K562 treated with DMSO at 1 percent for 24 hours (cell line): ENCODE measurements around the gene TBC1D8B. TPM values are rescaled to one million over a fixed set of nuclear protein-coding genes. Genes with fewer than 3 reads are reported as not detected.

ENCODE experiments used
- total RNA-seq: library from RNA; unstranded; fragments of 300-600 nt; gene quantifications from 2 replicates; pipeline ENCODE4 v1.2.3, GENCODE V29; 2022; ENCODE audit warnings: low read depth; ENCODE audit not compliant: insufficient read depth

The TBC1D8B gene
- 0.97 and 1.7 TPM in 2 replicates for total RNA-seq

DNA sequence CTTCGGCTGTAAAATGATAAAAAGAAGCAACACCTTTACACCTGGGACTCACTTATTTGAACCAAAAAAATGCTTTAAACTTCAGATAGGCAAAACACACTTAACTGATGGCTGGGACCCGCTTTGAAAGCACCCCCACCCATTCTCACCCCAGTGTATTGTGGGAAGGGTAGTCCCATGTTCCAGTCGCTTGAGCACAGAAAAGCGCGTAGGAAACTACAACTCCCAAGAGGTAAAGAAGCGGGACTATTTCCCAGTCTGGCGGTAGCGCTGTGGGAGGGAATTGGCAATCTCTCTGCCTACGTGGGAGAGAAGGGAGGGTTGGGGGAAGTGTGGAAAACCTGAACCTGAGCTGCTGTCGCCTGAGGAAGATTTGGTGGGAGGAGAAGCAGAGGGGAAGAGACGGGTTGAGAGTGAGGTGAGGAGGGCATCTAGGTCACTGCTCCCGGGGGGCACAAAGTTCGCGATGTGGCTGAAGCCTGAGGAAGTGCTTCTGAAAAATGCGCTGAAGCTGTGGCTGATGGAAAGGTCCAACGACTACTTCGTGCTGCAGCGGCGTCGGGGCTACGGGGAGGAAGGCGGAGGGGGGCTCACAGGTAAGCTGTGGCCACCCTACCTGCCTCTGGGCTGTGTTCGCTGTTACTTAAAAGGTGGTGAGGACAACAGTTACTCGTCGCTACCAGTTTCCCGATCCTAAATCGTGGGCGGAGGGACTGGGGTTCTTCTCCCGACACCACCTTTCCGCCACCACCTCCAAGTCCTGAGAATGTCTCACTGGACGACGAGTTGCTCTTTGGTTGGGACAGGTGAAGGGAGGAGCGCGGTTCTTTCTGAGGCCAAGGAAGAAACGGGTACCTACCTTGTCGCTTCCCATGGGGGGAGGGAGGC lies at the start of gene TBC1D8B:
Gene TBC1D8B (plus strand): TSS at position 286 of the 888 bp plus-strand sequence. CDS start 181 bp downstream, at position 467.

DNA sequence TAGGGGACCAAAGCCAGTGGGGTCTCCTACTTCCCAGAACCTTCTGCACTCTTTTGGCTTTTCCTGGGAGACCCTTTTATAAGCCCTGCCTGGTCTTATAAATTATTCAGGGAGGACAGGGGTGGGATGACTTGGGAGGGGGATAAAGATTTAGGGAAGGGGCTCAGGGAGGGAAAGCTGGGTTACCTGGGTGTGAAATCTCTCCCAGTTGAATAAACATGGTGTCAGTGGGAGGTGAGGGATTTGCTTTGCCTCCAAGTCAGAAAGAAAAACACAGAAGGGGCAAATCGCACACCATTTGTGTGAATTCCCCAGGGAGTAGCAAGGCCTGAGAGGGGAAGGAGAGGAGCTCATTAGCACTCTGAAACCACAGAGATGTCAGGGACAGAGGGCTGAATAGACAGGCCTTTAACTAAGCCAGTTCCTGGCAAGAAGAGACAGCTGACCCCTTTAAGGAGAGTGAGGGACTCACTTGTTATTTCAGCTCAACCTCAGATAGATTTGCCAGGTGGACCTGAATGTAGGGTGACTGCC lies 100.9 kb downstream of the TBC1D8B start, which contains the start of gene RIPPLY1:
Gene RIPPLY1 (minus strand): TSS at position 51 of the 534 bp plus-strand sequence. CDS start 54 bp downstream, outside the sequence.

DNA sequence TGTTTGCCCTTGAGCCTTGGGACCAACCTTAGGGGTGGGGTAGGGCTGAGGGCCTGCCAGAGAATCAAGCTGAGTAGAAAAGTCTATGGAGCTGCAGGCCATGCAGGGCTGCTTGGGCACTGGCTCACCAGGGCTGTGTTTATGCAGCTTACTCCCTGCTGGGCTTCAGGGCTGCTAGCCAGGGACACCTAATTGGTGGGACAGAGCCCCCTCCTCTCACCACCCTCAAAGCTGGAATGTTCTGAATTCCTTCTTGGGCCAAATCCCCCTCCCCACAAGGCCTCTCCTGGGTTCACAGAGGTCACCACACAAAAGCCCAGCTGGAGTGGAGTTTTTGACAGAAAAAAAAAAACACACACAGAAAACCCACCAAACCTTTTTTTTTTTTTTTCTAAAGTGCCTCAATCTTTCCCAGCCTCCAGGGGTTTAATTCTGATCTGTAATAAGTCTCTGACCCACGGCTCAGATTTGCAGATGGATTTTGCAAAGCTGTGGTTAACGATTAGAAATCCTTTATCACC lies 117.5 kb downstream of the TBC1D8B start, which contains the start of gene CLDN2:
Gene CLDN2 (plus strand): TSS at position 471 of the 521 bp plus-strand sequence. CDS start 7,827 bp downstream, outside the sequence.

Other genes starting within 250 kb of the TBC1D8B start
- 0.32 and 1.00 TPM in 2 replicates for gene RADX, start 190.7 kb upstream of the TBC1D8B start, total RNA-seq
- gene RNF128, start 76.0 kb upstream of the TBC1D8B start, total RNA-seq = not detected in 2 replicates
- not detected in 2 replicates for gene RIPPLY1, start 100.7 kb downstream of the TBC1D8B start, total RNA-seq
- not detected in 2 replicates for gene CLDN2, start 117.7 kb downstream of the TBC1D8B start, total RNA-seq
- 0.86 and 1.1 TPM in 2 replicates for gene MORC4, start 197.5 kb downstream of the TBC1D8B start, total RNA-seq